Stimulated activated naive B cell treated with anti-CD40 and anti-IgM and Interleukin-4, amounts not matched to agents 10 μg/mL and 1 μg/mL and 100 μg/mL, for 72 hours (primary cell): ENCODE data around the gene PODNL1.

ENCODE experiments used
- ATAC-seq, 2 donors: fragments of 150-1000 bp; cut with Tn5 transposase; replicated peaks; 2 replicates each; pipeline ENCODE4 v1.10.0; 2021; ENCODE audit warnings: moderate library complexity in 1 of 2
- DNase-seq: peaks from one replicate; pipeline ENCODE4 v3.0.0; 2021
- H3K27ac Mint-ChIP-seq: one replicate; pipeline ENCODE4 v1.8.0; 2022; ENCODE audit warnings: mild to moderate bottlenecking, mixed read lengths
- H3K27me3 Mint-ChIP-seq, 2 donors: one replicate each; pipeline ENCODE4 v1.8.0; 2022; ENCODE audit warnings: mixed read lengths in 2 of 2
- H3K36me3 Mint-ChIP-seq, 2 donors: one replicate each; pipeline ENCODE4 v1.8.0; 2022; ENCODE audit warnings: mixed read lengths in 2 of 2, mild to moderate bottlenecking in 1 of 2
- H3K4me1 Mint-ChIP-seq, 2 donors: one replicate each; pipeline ENCODE4 v1.8.0; 2022; ENCODE audit warnings: mixed read lengths in 2 of 2, mild to moderate bottlenecking in 1 of 2
- H3K4me3 Mint-ChIP-seq, 2 donors: one replicate each; pipeline ENCODE4 v1.8.0; 2022; ENCODE audit warnings: mild to moderate bottlenecking in 2 of 2, mixed read lengths in 2 of 2, moderate library complexity in 1 of 2
- H3K9me3 Mint-ChIP-seq, 2 donors: one replicate each; pipeline ENCODE4 v1.8.0; 2022; ENCODE audit warnings: mixed read lengths in 2 of 2, mild to moderate bottlenecking in 1 of 2

The PODNL1 gene

GRCh38 chr19:13917888-13918406, 20.3 kb downstream of the PODNL1 start:
- Mint-ChIP-seq H3K4me3 (no peak overlapping the region), H3K27ac (no peak overlapping the region), H3K9me3 (peaks cover 0 to 3% of the 10 kb centered on the region in 2 donors), H3K27me3 (no peaks in the 10 kb centered on the region), H3K36me3 (peaks cover 38 to 41% of the 10 kb centered on the region in 2 donors), H3K4me1 (no peaks in the 10 kb centered on the region)
- DNase-seq (no peak), ATAC-seq (no peak)

- DNase-seq (no peak), ATAC-seq (no peak)
- peaks cover 23 to 26% of the 10 kb centered on the region in 2 donors for H3K36me3 Mint-ChIP-seq
- no peaks in the 10 kb centered on the region for H3K9me3 Mint-ChIP-seq
- H3K4me3 Mint-ChIP-seq = no peak overlapping the region
- H3K27ac Mint-ChIP-seq = no peak overlapping the region
- no peaks in the 10 kb centered on the region for H3K27me3 Mint-ChIP-seq
- no peaks in the 10 kb centered on the region for H3K4me1 Mint-ChIP-seq
These were observed 23.4 kb downstream of the PODNL1 start for GRCh38 chr19:13914777-13915176.

- Mint-ChIP-seq H3K27ac (no peak overlapping the region), H3K27me3 (no peaks in the 10 kb centered on the region), H3K4me3 (no peak overlapping the region), H3K36me3 (peaks cover 16 to 22% of the 10 kb centered on the region in 2 donors), H3K4me1 (no peaks in the 10 kb centered on the region), H3K9me3 (no peaks in the 10 kb centered on the region)
- no peak for ATAC-seq
- no peak for DNase-seq
These were observed 24.9 kb downstream of the PODNL1 start for GRCh38 chr19:13913352-13913751.

- H3K9me3 Mint-ChIP-seq = peaks cover 0 to 1% of the 10 kb centered on the region in 2 donors
- no peaks in the 10 kb centered on the region for H3K27me3 Mint-ChIP-seq
- ATAC-seq (no peak), DNase-seq (no peak)
- H3K4me3 Mint-ChIP-seq = no peak overlapping the region
- H3K4me1 Mint-ChIP-seq = peaks cover 9 to 16% of the 10 kb centered on the region in 2 donors
- H3K27ac Mint-ChIP-seq = peak overlapping the region; percentile 57
- peaks cover 9 to 21% of the 10 kb centered on the region in 2 donors for H3K36me3 Mint-ChIP-seq
These were observed 28.8 kb downstream of the PODNL1 start for GRCh38 chr19:13909430-13909829.

GRCh38 chr19:13908674-13909073, 29.5 kb downstream of the PODNL1 start:
- Mint-ChIP-seq H3K27me3 (no peaks in the 10 kb centered on the region), H3K4me3 (no peak overlapping the region), H3K4me1 (peaks cover 9 to 16% of the 10 kb centered on the region in 2 donors), H3K9me3 (peaks cover 0 to 1% of the 10 kb centered on the region in 2 donors), H3K27ac (no peak overlapping the region), H3K36me3 (peaks cover 9 to 21% of the 10 kb centered on the region in 2 donors)
- ATAC-seq (no peak), DNase-seq (no peak)

GRCh38 chr19:13906910-13907309, 31.3 kb downstream of the PODNL1 start:
- peak overlapping the region; percentile 87 to 93 for H3K4me3 Mint-ChIP-seq
- peak overlapping the region; percentile 76 for H3K27ac Mint-ChIP-seq

GRCh38 chr19:13906521-13906904, 31.7 kb downstream of the PODNL1 start:
- DNase-seq = no peak
- peak; percentile 33 to 39 for ATAC-seq
- peak overlapping the region; percentile 76 for H3K27ac Mint-ChIP-seq
- peaks cover 4 to 18% of the 10 kb centered on the region in 2 donors for H3K36me3 Mint-ChIP-seq
- no peaks in the 10 kb centered on the region for H3K27me3 Mint-ChIP-seq
- peak overlapping the region; percentile 87 to 93 for H3K4me3 Mint-ChIP-seq
- peaks cover 0 to 1% of the 10 kb centered on the region in 2 donors for H3K9me3 Mint-ChIP-seq
- peaks cover 9 to 16% of the 10 kb centered on the region in 2 donors for H3K4me1 Mint-ChIP-seq

More at GRCh38 chr19:13906910-13907309, 31.3 kb downstream of the PODNL1 start:
- Mint-ChIP-seq H3K27me3 (no peaks in the 10 kb centered on the region), H3K9me3 (peaks cover 0 to 1% of the 10 kb centered on the region in 2 donors), H3K4me1 (peaks cover 9 to 16% of the 10 kb centered on the region in 2 donors), H3K36me3 (peaks cover 6 to 19% of the 10 kb centered on the region in 2 donors)
- DNase-seq (no peak), ATAC-seq (no peak)

- ATAC-seq (peak; percentile 98), DNase-seq (peak; percentile 92)
- peak within 1 kb of the TSS; percentile 90 for H3K27ac Mint-ChIP-seq
- H3K27me3 Mint-ChIP-seq = no peaks in the 10 kb centered on the region
- H3K36me3 Mint-ChIP-seq = peaks cover 3 to 13% of the 10 kb centered on the region in 2 donors
- peaks cover 9 to 16% of the 10 kb centered on the region in 2 donors for H3K4me1 Mint-ChIP-seq
- peaks cover 0 to 1% of the 10 kb centered on the region in 2 donors for H3K9me3 Mint-ChIP-seq
- peak within 1 kb of the TSS; percentile 88 to 93 for H3K4me3 Mint-ChIP-seq
These were observed 32.3 kb downstream of the PODNL1 start, which contains the start of the genes BRME1 and CC2D1A for GRCh38 chr19:13905634-13906520. Gene BRME1, minus strand, starts transcription at chr19:13906117. Its CDS starts 1,225 bp downstream, at chr19:13904892. Gene CC2D1A, plus strand, starts transcription at chr19:13906201. Its CDS starts 241 bp downstream, at chr19:13906442.

- H3K4me1 Mint-ChIP-seq = peaks cover 9 to 16% of the 10 kb centered on the region in 2 donors
- H3K27ac Mint-ChIP-seq = no peak overlapping the region
- H3K9me3 Mint-ChIP-seq = peaks cover 0 to 1% of the 10 kb centered on the region in 2 donors
- H3K36me3 Mint-ChIP-seq = peaks cover 0 to 3% of the 10 kb centered on the region in 2 donors
- no peak overlapping the region for H3K4me3 Mint-ChIP-seq
- no peak for ATAC-seq
- DNase-seq = no peak
- no peaks in the 10 kb centered on the region for H3K27me3 Mint-ChIP-seq
These were observed 35.1 kb downstream of the PODNL1 start for GRCh38 chr19:13902993-13903555.

GRCh38 chr19:13899912-13900584, 38.2 kb downstream of the PODNL1 start:
- DNase-seq = no peak
- ATAC-seq = no peak
- no peaks in the 10 kb centered on the region for H3K27me3 Mint-ChIP-seq
- H3K36me3 Mint-ChIP-seq = no peaks in the 10 kb centered on the region
- no peaks in the 10 kb centered on the region for H3K9me3 Mint-ChIP-seq
- no peak overlapping the region for H3K4me3 Mint-ChIP-seq
- H3K4me1 Mint-ChIP-seq = no peaks in the 10 kb centered on the region
- H3K27ac Mint-ChIP-seq = no peak overlapping the region

- ATAC-seq = no peak
- no peaks in the 10 kb centered on the region for H3K4me1 Mint-ChIP-seq
- no peaks in the 10 kb centered on the region for H3K9me3 Mint-ChIP-seq
These were observed 38.8 kb downstream of the PODNL1 start for GRCh38 chr19:13899393-13899792.

GRCh38 chr19:13896227-13896626, 42.0 kb downstream of the PODNL1 start:
- Mint-ChIP-seq H3K9me3 (no peaks in the 10 kb centered on the region), H3K27ac (no peak overlapping the region), H3K4me3 (no peak overlapping the region), H3K4me1 (no peaks in the 10 kb centered on the region), H3K36me3 (no peaks in the 10 kb centered on the region), H3K27me3 (no peaks in the 10 kb centered on the region)
- ATAC-seq (no peak), DNase-seq (no peak)

More at GRCh38 chr19:13899393-13899792, 38.8 kb downstream of the PODNL1 start:
- Mint-ChIP-seq H3K4me3 (no peak overlapping the region), H3K36me3 (no peaks in the 10 kb centered on the region), H3K27ac (no peak overlapping the region), H3K27me3 (no peaks in the 10 kb centered on the region)
- no peak for DNase-seq

GRCh38 chr19:13894552-13894951, 43.7 kb downstream of the PODNL1 start:
- H3K36me3 Mint-ChIP-seq = no peaks in the 10 kb centered on the region
- ATAC-seq = no peak
- no peak for DNase-seq
- H3K9me3 Mint-ChIP-seq = no peaks in the 10 kb centered on the region
- no peak overlapping the region for H3K4me3 Mint-ChIP-seq
- no peaks in the 10 kb centered on the region for H3K4me1 Mint-ChIP-seq
- H3K27me3 Mint-ChIP-seq = no peaks in the 10 kb centered on the region
- H3K27ac Mint-ChIP-seq = no peak overlapping the region

GRCh38 chr19:13892870-13893269, 45.3 kb downstream of the PODNL1 start:
- H3K9me3 Mint-ChIP-seq = no peaks in the 10 kb centered on the region
- ATAC-seq (no peak), DNase-seq (no peak)
- H3K4me3 Mint-ChIP-seq = no peak overlapping the region
- H3K27ac Mint-ChIP-seq = no peak overlapping the region
- no peaks in the 10 kb centered on the region for H3K36me3 Mint-ChIP-seq
- H3K27me3 Mint-ChIP-seq = no peaks in the 10 kb centered on the region
- no peaks in the 10 kb centered on the region for H3K4me1 Mint-ChIP-seq
